Cardiac muscle cell (in vitro differentiated cells and primary cell): Measurements from ENCODE around the gene SEMA3A. TPM values are rescaled to one million over a fixed set of nuclear protein-coding genes. Genes with fewer than 3 reads are reported as not detected.
A peak's percentile ranks its signal among the peaks of the same experiment; 100 is the strongest.
"Not testable (repeated sequence)": the region's sequence is repeated elsewhere in the genome, so short reads cannot be mapped to it uniquely, and the experiment has no call there.

Experiments
- DNase-seq, 2 donors: peaks; one replicate each; pipeline versions ENCODE4 v3.0.0 to v3.0.0-alpha.2; 2010 to 2017; ENCODE audit warnings: low read depth in 1 of 2, low spot score in 1 of 2
- H3K27ac ChIP-seq: fragments of 200-600 bp; sonication (generic); 2 replicates; pipeline ENCODE4 v1.5.1; 2016
- H3K27me3 ChIP-seq: fragments of 200-600 bp; sonication (generic); 2 replicates; pipeline ENCODE4 v1.6.0; 2016; ENCODE audit warnings: control low read depth
- H3K36me3 ChIP-seq: fragments of 200-600 bp; sonication (generic); 2 replicates; pipeline ENCODE4 v1.5.1; 2016; ENCODE audit warnings: control low read depth
- H3K4me1 ChIP-seq: fragments of 200-600 bp; sonication (generic); 2 replicates; pipeline ENCODE4 v1.8.1; 2017; ENCODE audit warnings: low read depth, mild to moderate bottlenecking, mixed run types
- H3K4me3 ChIP-seq: fragments of 200-600 bp; sonication (generic); 2 replicates; pipeline ENCODE4 v1.5.1; 2016; ENCODE audit warnings: mild to moderate bottlenecking
- H3K9me3 ChIP-seq: fragments of 200-600 bp; sonication (generic); 2 replicates; pipeline ENCODE4 v1.5.1; 2017; ENCODE audit warnings: low read depth, mild to moderate bottlenecking, control low read depth
- CTCF ChIP-seq: IDR thresholded peaks from 2 replicates; pipeline ENCODE4 v1.5.1; 2012; ENCODE audit warnings: low read depth, mild to moderate bottlenecking, low read length
- polyA plus RNA-seq: library from polyadenylated mRNA; unstranded; fragments of >200 nt; fragmentation: Nextera tagmentation; extraction: Ambion mirVana; gene quantifications from 2 replicates; pipeline ENCODE4 v1.2.1, GENCODE V29; 2016
- total RNA-seq: library from RNA; depleted of rRNA; stranded (reverse); fragments of >200 nt; gene quantifications from 2 replicates; pipeline ENCODE4 v1.2.3, GENCODE V29; 2016

Gene SEMA3A
- total and polyA plus RNA-seq, 2 experiments from 2014 or later: 33.5 to 37.3 TPM

GRCh38 chr7:84154991-84155781, 39.4 kb downstream of the SEMA3A start:
- H3K27ac ChIP-seq: no peak overlapping the region
- no peak for TF ChIP-seq CTCF
- H3K36me3 ChIP-seq: no peaks in the 10 kb centered on the region
- peak in 1 of 2 donors; percentile 35 for DNase-seq
- peaks cover 22% of the 10 kb centered on the region for H3K4me1 ChIP-seq
- no peaks in the 10 kb centered on the region for H3K27me3 ChIP-seq
- no peak overlapping the region for H3K4me3 ChIP-seq
- no peaks in the 10 kb centered on the region for H3K9me3 ChIP-seq

GRCh38 chr7:84152995-84153394, 41.6 kb downstream of the SEMA3A start:
- no peaks in the 10 kb centered on the region for H3K27me3 ChIP-seq
- H3K4me1 ChIP-seq: peaks cover 22% of the 10 kb centered on the region
- H3K36me3 ChIP-seq: no peaks in the 10 kb centered on the region
- H3K4me3 ChIP-seq: no peak overlapping the region
- H3K9me3 ChIP-seq: no peaks in the 10 kb centered on the region
- peak overlapping the region; percentile 6 for H3K27ac ChIP-seq
- DNase-seq: peak in 1 of 2 donors; percentile 40
- TF ChIP-seq CTCF: no peak

- peak overlapping the region; percentile 55 for H3K4me3 ChIP-seq
- peak in 1 of 2 donors; percentile 14 for DNase-seq
- peaks cover 40% of the 10 kb centered on the region for H3K4me1 ChIP-seq
- not testable (repeated sequence) for H3K27me3 ChIP-seq, H3K36me3 ChIP-seq, H3K9me3 ChIP-seq
- peak overlapping the region; percentile 46 for H3K27ac ChIP-seq
Observed at GRCh38 chr7:84150370-84150769, 44.2 kb downstream of the SEMA3A start.

GRCh38 chr7:84149573-84149972, 45.0 kb downstream of the SEMA3A start:
- Histone ChIP-seq H3K27ac (peak overlapping the region; percentile 46), H3K4me3 (peak overlapping the region; percentile 55), H3K36me3 (no peaks in the 10 kb centered on the region), H3K27me3 (no peaks in the 10 kb centered on the region), H3K4me1 (peaks cover 43% of the 10 kb centered on the region), H3K9me3 (no peaks in the 10 kb centered on the region)
- no peak for DNase-seq
- TF ChIP-seq CTCF: no peak

GRCh38 chr7:84145892-84146291, 48.7 kb downstream of the SEMA3A start:
- no peak for DNase-seq
- Histone ChIP-seq H3K9me3 (no peaks in the 10 kb centered on the region), H3K4me3 (no peak overlapping the region), H3K4me1 (peaks cover 30% of the 10 kb centered on the region), H3K36me3 (no peaks in the 10 kb centered on the region), H3K27me3 (no peaks in the 10 kb centered on the region), H3K27ac (no peak overlapping the region)
- TF ChIP-seq CTCF: no peak

- Histone ChIP-seq H3K4me3 (no peak overlapping the region), H3K27me3 (no peaks in the 10 kb centered on the region), H3K36me3 (no peaks in the 10 kb centered on the region), H3K9me3 (no peaks in the 10 kb centered on the region), H3K27ac (no peak overlapping the region), H3K4me1 (peaks cover 30% of the 10 kb centered on the region)
- no peak for TF ChIP-seq CTCF
- DNase-seq: no peak
Observed at GRCh38 chr7:84144935-84145334, 49.7 kb downstream of the SEMA3A start.
